Trophoblast cell (in vitro differentiated cells and primary cell): ENCODE data around the gene WIPF1.

ENCODE experiments used
- DNase-seq, 2 donors: peaks; one replicate each; pipeline ENCODE4 v3.0.0-alpha.2; 2016
- H2AFZ ChIP-seq: 2 replicates; pipeline ENCODE4 v1.6.1; 2013; ENCODE audit warnings: low read length, moderate library complexity, mild to moderate bottlenecking; ENCODE audit not compliant: insufficient read depth, poor library complexity
- H2AK5ac ChIP-seq: 2 replicates; pipeline ENCODE4 v1.6.1; 2013; ENCODE audit warnings: mild to moderate bottlenecking, low read length
- H2BK120ac ChIP-seq: 2 replicates; pipeline ENCODE4 v1.6.1; 2013; ENCODE audit warnings: low read length, mild to moderate bottlenecking, moderate library complexity; ENCODE audit not compliant: insufficient read depth, poor library complexity
- H2BK12ac ChIP-seq: 2 replicates; pipeline ENCODE4 v1.6.1; 2013; ENCODE audit warnings: mild to moderate bottlenecking, low read length, moderate library complexity
- H2BK5ac ChIP-seq: 2 replicates; pipeline ENCODE4 v1.6.1; 2013; ENCODE audit warnings: low read length, low read depth, moderate library complexity, mild to moderate bottlenecking; ENCODE audit not compliant: poor library complexity
- H3K14ac ChIP-seq: 2 replicates; pipeline ENCODE4 v1.6.1; 2013; ENCODE audit warnings: mild to moderate bottlenecking, low read length
- H3K18ac ChIP-seq: 2 replicates; pipeline ENCODE4 v1.6.1; 2013; ENCODE audit warnings: mild to moderate bottlenecking, low read length
- H3K23ac ChIP-seq: 2 replicates; pipeline ENCODE4 v1.6.1; 2013; ENCODE audit warnings: low read length
- H3K27ac ChIP-seq: 2 replicates; pipeline ENCODE4 v1.5.1; 2013; ENCODE audit warnings: low read depth, mild to moderate bottlenecking, inconsistent platforms, low read length, moderate library complexity
- H3K27me3 ChIP-seq: 2 replicates; pipeline ENCODE4 v1.6.1; 2013; ENCODE audit warnings: inconsistent platforms, mild to moderate bottlenecking, low read length, moderate library complexity; ENCODE audit not compliant: insufficient read depth
- H3K36me3 ChIP-seq, 2 experiments: 1 replicate in 1 of 2; 2 replicates in 1 of 2; pipeline ENCODE4 v1.6.1; 2013; ENCODE audit warnings: low read length in 2 of 2, mild to moderate bottlenecking in 2 of 2, moderate library complexity in 1 of 2; ENCODE audit not compliant: insufficient read depth in 2 of 2, control insufficient read depth in 1 of 2
- H3K4ac ChIP-seq: 2 replicates; pipeline ENCODE4 v1.6.1; 2013; ENCODE audit warnings: low read depth, mild to moderate bottlenecking, low read length, moderate library complexity
- H3K4me1 ChIP-seq, 2 experiments: 1 replicate in 1 of 2; 2 replicates in 1 of 2; pipeline ENCODE4 v1.6.1; 2013; ENCODE audit warnings: low read length in 2 of 2, mild to moderate bottlenecking in 2 of 2, moderate library complexity in 1 of 2; ENCODE audit not compliant: insufficient read depth in 2 of 2, control insufficient read depth in 1 of 2
- H3K4me2 ChIP-seq: 2 replicates; pipeline ENCODE4 v1.6.1; 2013; ENCODE audit warnings: inconsistent platforms, mild to moderate bottlenecking, low read length, moderate library complexity
- H3K4me3 ChIP-seq: 2 replicates; pipeline ENCODE4 v1.5.1; 2013; ENCODE audit warnings: mild to moderate bottlenecking, low read depth, low read length, inconsistent platforms
- H3K79me1 ChIP-seq: one replicate; pipeline ENCODE4 v1.6.1; 2013; ENCODE audit warnings: low read length
- H3K79me2 ChIP-seq: 2 replicates; pipeline ENCODE4 v1.6.1; 2013; ENCODE audit warnings: low read length, mild to moderate bottlenecking; ENCODE audit not compliant: control insufficient read depth, insufficient read depth, poor library complexity
- H3K9ac ChIP-seq: 2 replicates; pipeline ENCODE4 v1.6.1; 2013; ENCODE audit warnings: mild to moderate bottlenecking, low read length
- H3K9me3 ChIP-seq: 2 replicates; pipeline ENCODE4 v1.6.1; 2013; ENCODE audit warnings: low read depth, mild to moderate bottlenecking, control low read depth, inconsistent platforms, low read length; ENCODE audit not compliant: insufficient read depth
- H4K12ac ChIP-seq: 2 replicates; pipeline ENCODE4 v1.6.1; 2013; ENCODE audit warnings: low read depth, mild to moderate bottlenecking, low read length, moderate library complexity
- H4K8ac ChIP-seq: 2 replicates; pipeline ENCODE4 v1.6.1; 2013; ENCODE audit warnings: low read depth, mild to moderate bottlenecking, low read length, moderate library complexity
- H4K91ac ChIP-seq: one replicate; pipeline ENCODE4 v1.6.1; 2013; ENCODE audit warnings: low read depth, mild to moderate bottlenecking, low read length, moderate library complexity
- WGBS: extraction: QIAGEN DNeasy Blood & Tissue Kit; methylation state at CpG from one replicate; pipeline ENCODE4 v1.1.7; 2013; ENCODE audit warnings: missing lambda C conversion rate; ENCODE audit not compliant: insufficient read length, insufficient coverage; ENCODE audit errors: extremely low coverage; 5-methylcytosine and 5-hydroxymethylcytosine counted together

WIPF1 gene

GRCh38 chr2:174630107-174630506, 32.5 kb upstream of the WIPF1 start:
- no peak overlapping the region for H3K27ac ChIP-seq
- H2AFZ ChIP-seq, result no peak overlapping the region
- no peak overlapping the region for H3K4me3 ChIP-seq
- no peak overlapping the region for H4K12ac ChIP-seq
- no peak overlapping the region for H3K14ac ChIP-seq
- no CpG with 5 or more reads among the region's 3 CpGs for WGBS
- peaks cover 23 to 28% of the 10 kb centered on the region in 2 experiments for H3K4me1 ChIP-seq
- no peak overlapping the region for H4K8ac ChIP-seq
- H4K91ac ChIP-seq, result no peak overlapping the region
- no peak overlapping the region for H3K4me2 ChIP-seq
- no peak overlapping the region for H2AK5ac ChIP-seq
- no peaks in the 10 kb centered on the region for H3K9me3 ChIP-seq
- DNase-seq, result no peak
- no peak overlapping the region for H3K23ac ChIP-seq
- peaks cover 2% of the 10 kb centered on the region for H3K79me2 ChIP-seq
- peaks cover 9 to 20% of the 10 kb centered on the region in 2 experiments for H3K36me3 ChIP-seq
- H3K4ac ChIP-seq, result no peak overlapping the region
- H3K18ac ChIP-seq, result no peak overlapping the region
- H2BK5ac ChIP-seq, result no peak overlapping the region
- H2BK12ac ChIP-seq, result no peak overlapping the region
- no peak overlapping the region for H3K9ac ChIP-seq
- no peak overlapping the region for H2BK120ac ChIP-seq
- peaks cover 23% of the 10 kb centered on the region for H3K79me1 ChIP-seq
- H3K27me3 ChIP-seq, result no peaks in the 10 kb centered on the region

GRCh38 chr2:174629506-174629905, 31.9 kb upstream of the WIPF1 start:
- H3K4me1 ChIP-seq, result peaks cover 22 to 28% of the 10 kb centered on the region in 2 experiments
- no peak for DNase-seq

GRCh38 chr2:174628528-174629169, 31.0 kb upstream of the WIPF1 start:
- no peak overlapping the region for H2AK5ac ChIP-seq
- no peak overlapping the region for H4K91ac ChIP-seq
- H3K79me2 ChIP-seq, result peaks cover 2% of the 10 kb centered on the region
- peaks cover 9 to 23% of the 10 kb centered on the region in 2 experiments for H3K36me3 ChIP-seq
- no peaks in the 10 kb centered on the region for H3K9me3 ChIP-seq
- no peak overlapping the region for H3K27ac ChIP-seq
- no peak overlapping the region for H2BK12ac ChIP-seq
- peaks cover 17% of the 10 kb centered on the region for H3K79me1 ChIP-seq
- H3K14ac ChIP-seq, result no peak overlapping the region
- no peak overlapping the region for H4K12ac ChIP-seq
- no peak overlapping the region for H3K18ac ChIP-seq
- no peak overlapping the region for H2AFZ ChIP-seq
- H3K4ac ChIP-seq, result no peak overlapping the region
- no peak overlapping the region for H3K23ac ChIP-seq
- no peak overlapping the region for H3K4me3 ChIP-seq
- DNase-seq, result no peak
- no peak overlapping the region for H3K9ac ChIP-seq
- no peak overlapping the region for H3K4me2 ChIP-seq
- H3K4me1 ChIP-seq, result peaks cover 22 to 27% of the 10 kb centered on the region in 2 experiments
- no peak overlapping the region for H2BK5ac ChIP-seq
- no peaks in the 10 kb centered on the region for H3K27me3 ChIP-seq
- WGBS, result no CpG with 5 or more reads among the region's 2 CpGs
- H4K8ac ChIP-seq, result no peak overlapping the region
- no peak overlapping the region for H2BK120ac ChIP-seq

More at GRCh38 chr2:174629506-174629905, 31.9 kb upstream of the WIPF1 start:
- H3K9ac ChIP-seq, result no peak overlapping the region
- H3K4ac ChIP-seq, result no peak overlapping the region
- H2AFZ ChIP-seq, result no peak overlapping the region
- no peak overlapping the region for H4K91ac ChIP-seq
- no peak overlapping the region for H3K4me2 ChIP-seq
- H4K8ac ChIP-seq, result no peak overlapping the region
- no peak overlapping the region for H3K18ac ChIP-seq
- H3K79me1 ChIP-seq, result peaks cover 21% of the 10 kb centered on the region
- H3K4me3 ChIP-seq, result no peak overlapping the region
- H3K23ac ChIP-seq, result no peak overlapping the region
- no peak overlapping the region for H3K27ac ChIP-seq
- H3K79me2 ChIP-seq, result peaks cover 2% of the 10 kb centered on the region
- no peak overlapping the region for H3K14ac ChIP-seq
- no peaks in the 10 kb centered on the region for H3K27me3 ChIP-seq
- H2BK120ac ChIP-seq, result no peak overlapping the region
- H3K36me3 ChIP-seq, result peaks cover 9 to 23% of the 10 kb centered on the region in 2 experiments
- no peak overlapping the region for H2BK12ac ChIP-seq
- H2BK5ac ChIP-seq, result no peak overlapping the region
- H3K9me3 ChIP-seq, result no peaks in the 10 kb centered on the region
- no peak overlapping the region for H4K12ac ChIP-seq
- WGBS, result no CpG with 5 or more reads among the region's 6 CpGs
- H2AK5ac ChIP-seq, result no peak overlapping the region

GRCh38 chr2:174627216-174627615, 29.6 kb upstream of the WIPF1 start:
- H3K4me3 ChIP-seq, result no peak overlapping the region
- H3K9ac ChIP-seq, result no peak overlapping the region
- H2AFZ ChIP-seq, result no peak overlapping the region
- H3K9me3 ChIP-seq, result no peaks in the 10 kb centered on the region
- H3K23ac ChIP-seq, result no peak overlapping the region
- no peak overlapping the region for H4K8ac ChIP-seq
- no peak overlapping the region for H4K12ac ChIP-seq
- H3K27ac ChIP-seq, result no peak overlapping the region
- H3K4ac ChIP-seq, result no peak overlapping the region
- H4K91ac ChIP-seq, result no peak overlapping the region
- H3K36me3 ChIP-seq, result peaks cover 8 to 27% of the 10 kb centered on the region in 2 experiments
- H3K18ac ChIP-seq, result no peak overlapping the region
- peaks cover 11% of the 10 kb centered on the region for H3K79me1 ChIP-seq
- no peak overlapping the region for H2BK120ac ChIP-seq
- H3K4me2 ChIP-seq, result no peak overlapping the region
- H2BK12ac ChIP-seq, result no peak overlapping the region
- H3K27me3 ChIP-seq, result no peaks in the 10 kb centered on the region
- no peak for DNase-seq
- H2AK5ac ChIP-seq, result no peak overlapping the region
- no peak overlapping the region for H3K14ac ChIP-seq
- H3K4me1 ChIP-seq, result peaks cover 11 to 16% of the 10 kb centered on the region in 2 experiments
- H3K79me2 ChIP-seq, result no peaks in the 10 kb centered on the region
- no peak overlapping the region for H2BK5ac ChIP-seq
